SH-SY5Y (cell line): ENCODE data around the gene MOV10.

Source experiments
- GATA2 ChIP-seq: IDR thresholded peaks from 2 replicates; pipeline ENCODE4 v1.6.1; 2011; ENCODE audit warnings: mild to moderate bottlenecking, low read depth, low read length
- GATA3 ChIP-seq: IDR thresholded peaks from 2 replicates; pipeline ENCODE4 v1.6.1; 2011; ENCODE audit warnings: low read depth, mild to moderate bottlenecking, low read length, moderate library complexity

The MOV10 gene

DNA sequence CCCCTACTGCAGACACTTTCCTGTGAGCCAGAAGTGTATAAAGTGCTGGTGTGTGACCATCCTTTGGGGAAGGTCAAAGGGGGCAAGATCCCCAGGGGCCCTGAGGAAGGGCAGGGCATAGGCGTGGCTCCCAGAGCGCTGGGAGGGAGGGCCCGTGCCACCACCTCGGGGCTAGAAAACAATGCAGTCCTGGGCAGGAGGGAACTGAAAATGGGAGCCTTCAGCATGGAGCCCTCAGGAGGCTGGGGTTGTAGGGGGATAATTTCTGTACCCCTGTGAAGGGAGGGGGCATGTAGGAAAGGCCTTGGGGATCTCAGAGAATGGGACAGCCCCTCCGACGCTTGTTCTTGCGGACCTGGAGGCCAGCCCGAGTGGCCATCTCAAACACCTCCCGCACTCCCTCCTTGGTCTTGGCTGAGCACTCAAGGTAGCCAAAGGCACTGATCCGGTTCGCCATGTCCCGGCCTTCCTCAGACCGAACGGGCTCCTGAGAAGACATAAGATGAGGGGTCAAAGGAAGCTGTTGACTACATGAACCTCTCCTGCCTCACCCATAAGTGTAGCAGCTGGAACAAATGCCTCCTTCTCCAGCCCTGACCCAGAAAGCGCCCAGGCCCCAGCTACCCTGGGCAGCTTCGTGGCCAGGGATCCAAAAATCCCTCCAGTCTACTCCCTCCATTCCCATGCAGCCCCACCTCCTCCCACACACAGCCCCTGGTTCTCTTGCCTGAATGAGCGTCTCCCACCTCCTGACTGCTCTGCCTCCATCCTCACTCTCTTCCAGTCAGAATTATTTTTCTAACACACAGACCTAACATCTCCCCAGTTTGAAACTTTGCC, 27.0 kb downstream of the MOV10 start:
- TF ChIP-seq GATA3 (no peak), GATA2 (no peak)

DNA sequence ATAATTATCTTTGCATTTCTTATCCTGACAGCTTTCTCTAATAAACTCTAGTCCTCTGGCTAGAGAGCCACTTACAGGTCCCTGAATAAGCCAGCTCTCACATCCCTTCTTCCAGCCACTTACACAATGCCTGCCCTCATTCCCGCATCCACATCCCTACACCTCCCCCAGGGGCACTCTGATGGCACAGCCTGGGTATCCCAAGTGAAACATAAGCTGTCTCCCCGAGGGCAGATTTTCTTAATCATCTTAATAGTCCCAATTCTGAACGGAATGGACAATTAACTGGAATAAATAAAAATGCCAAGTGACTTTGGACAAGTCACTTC, 27.6 kb downstream of the MOV10 start:
- TF ChIP-seq GATA3 (no peak), GATA2 (no peak)

DNA sequence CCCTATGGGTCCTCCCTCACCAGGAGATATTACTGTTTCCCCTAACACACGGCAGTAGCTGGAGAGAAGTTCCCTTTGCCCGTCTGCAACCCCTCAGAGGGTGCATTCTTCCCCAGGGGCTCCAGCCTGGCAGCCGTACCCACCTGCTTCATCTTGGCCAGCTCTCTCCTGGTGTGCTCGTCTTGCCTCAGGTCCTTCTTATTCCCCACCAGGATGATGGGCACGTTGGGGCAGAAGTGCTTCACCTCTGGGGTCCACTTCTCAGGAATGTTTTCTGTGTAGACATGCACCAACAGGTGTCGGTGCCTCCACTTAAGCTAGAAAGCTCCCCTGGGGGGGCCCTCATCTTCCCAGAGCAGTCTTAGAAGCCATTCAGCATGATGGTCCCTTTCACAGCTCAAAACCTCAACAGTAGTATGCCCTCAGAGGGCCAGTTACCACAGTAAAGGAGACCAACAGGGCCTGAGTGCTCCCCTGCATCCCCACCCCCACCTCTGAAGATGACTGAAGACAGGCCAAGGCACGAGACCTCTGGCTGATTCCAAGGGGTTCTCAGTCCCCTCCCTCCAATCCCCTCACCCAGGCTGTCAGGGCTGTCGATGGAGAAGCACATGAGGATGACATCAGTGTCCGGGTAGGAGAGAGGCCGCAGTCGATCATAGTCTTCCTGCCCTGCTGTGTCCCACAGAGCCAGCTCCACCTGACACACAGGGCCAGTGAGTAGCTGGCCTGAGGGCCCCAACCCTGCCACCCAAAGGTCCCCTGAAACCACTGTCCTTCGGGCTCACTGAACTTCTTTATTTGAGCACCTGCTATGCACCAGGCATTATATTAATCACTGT, 28.2 kb downstream of the MOV10 start:
- TF ChIP-seq GATA3 = no peak
- no peak for TF ChIP-seq GATA2

DNA sequence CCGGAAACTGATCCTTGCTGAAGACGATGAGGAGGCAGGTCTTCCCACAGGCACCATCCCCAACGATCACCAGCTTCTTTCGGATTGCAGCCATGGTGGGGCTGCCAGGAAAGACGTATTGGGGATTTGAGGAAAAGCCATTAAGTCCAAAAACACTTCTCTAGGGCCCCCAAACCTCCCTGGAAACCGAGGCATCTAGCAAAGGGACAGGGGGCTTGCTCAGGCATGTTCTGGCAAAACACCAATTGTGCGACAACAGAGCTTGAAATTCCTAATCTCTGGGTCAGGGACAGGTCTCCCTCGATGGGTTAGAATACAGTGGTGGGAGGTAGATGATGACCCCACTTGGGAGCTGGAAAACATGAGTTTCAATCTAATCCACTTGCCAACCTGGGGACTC, 29.2 kb downstream of the MOV10 start:
- no peak for TF ChIP-seq GATA3

DNA sequence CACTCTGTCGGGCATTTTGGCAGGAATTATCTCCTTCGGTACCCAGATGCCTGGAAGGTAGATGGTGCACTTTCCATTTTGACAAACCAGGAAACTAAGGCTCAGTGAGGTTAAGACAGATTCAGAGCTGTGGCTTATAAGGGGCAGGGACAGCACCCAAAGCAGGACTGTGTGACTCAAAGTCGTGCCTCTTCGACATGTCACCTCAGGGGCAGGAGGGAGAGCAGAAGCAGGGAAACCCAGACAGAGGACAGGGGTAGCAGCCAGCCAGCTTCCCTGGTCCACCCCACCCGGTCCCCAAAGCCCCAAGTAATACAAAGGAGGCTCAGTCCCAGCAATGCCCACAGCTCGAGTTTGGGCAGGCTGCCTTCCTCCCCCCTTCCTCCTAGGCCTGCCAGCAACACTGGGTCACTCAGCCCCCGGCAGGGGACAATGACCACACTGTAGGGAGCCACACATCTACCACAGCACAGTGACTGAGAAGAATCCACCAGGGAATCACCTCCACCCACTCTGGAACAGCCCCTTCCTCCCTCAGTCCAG, 30.0 kb downstream of the MOV10 start:
- TF ChIP-seq GATA2 = no peak

DNA sequence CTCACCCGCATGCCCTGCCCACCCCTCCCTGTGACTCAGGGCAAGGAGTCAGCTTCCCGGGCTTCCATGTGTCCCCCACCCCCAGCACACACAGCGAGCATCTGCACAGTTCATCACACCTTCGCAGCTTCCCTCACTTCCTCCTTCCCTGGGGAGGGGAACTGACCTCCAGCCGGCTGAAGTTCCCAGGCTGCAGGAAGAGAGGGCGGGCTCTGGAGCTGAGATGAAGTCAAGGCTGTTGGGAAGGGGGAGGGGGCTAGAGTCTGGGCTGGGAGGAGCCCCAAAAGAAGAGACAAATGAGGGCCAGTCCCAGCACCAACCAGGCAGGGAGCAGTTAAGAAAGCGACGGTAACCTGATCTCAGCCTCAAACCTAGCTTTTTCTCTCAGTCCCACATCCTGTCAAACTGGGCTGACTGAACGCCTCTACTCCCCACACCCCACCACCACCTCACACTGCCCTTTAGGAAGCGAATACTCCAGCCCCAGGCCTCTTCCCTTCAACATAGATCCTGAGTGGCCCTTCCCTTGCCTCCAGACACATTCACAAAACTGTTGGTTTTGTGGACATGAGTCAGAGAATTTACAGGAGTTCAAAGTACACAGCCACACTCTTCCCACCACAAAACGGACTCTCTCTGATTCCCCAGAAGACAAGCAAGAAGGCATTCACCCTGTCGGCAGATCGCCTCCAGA, 30.6 kb downstream of the MOV10 start:
- TF ChIP-seq GATA3 (no peak), GATA2 (no peak)

DNA sequence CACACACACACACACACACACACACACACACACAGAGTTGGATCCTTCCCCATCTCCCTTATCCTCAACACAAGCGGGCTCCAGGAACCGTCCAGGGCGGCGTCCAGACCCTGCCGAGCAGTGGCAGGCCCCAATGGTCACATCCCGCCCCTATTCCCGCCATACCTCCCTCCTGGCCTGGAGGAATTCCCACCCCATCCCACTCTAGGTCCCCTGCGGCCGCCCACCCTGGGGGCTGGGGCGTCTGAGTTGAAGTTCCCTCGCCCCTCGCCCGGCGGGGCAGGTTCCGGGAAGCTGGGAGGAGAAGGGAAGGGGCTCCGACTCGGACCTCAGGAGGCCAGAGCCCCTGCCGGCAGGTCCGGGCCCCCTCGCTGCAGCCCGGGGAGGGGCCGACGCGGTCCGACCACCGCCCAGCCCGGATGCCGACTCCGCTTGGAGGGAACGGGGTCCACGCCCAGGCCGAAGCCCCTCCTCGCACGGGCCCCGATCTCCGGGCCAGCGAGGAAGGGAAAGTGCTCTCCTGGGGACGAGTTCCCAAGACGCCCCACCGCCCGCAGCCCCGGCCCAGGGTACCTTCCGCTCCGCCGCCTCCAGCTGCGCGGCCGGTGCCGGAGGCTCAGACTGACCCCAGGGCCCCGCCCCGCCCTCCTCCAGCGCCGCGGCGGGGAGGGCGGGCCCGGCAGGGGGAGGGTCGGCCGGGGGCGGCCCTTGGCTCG, 32.2 kb downstream of the MOV10 start, which contains the start of gene RHOC:
Gene RHOC (minus strand): TSS at position 623 of the 716 bp plus-strand sequence. CDS start 3,328 bp downstream, outside the sequence.
- TF ChIP-seq GATA2 (no peak), GATA3 (no peak)

DNA sequence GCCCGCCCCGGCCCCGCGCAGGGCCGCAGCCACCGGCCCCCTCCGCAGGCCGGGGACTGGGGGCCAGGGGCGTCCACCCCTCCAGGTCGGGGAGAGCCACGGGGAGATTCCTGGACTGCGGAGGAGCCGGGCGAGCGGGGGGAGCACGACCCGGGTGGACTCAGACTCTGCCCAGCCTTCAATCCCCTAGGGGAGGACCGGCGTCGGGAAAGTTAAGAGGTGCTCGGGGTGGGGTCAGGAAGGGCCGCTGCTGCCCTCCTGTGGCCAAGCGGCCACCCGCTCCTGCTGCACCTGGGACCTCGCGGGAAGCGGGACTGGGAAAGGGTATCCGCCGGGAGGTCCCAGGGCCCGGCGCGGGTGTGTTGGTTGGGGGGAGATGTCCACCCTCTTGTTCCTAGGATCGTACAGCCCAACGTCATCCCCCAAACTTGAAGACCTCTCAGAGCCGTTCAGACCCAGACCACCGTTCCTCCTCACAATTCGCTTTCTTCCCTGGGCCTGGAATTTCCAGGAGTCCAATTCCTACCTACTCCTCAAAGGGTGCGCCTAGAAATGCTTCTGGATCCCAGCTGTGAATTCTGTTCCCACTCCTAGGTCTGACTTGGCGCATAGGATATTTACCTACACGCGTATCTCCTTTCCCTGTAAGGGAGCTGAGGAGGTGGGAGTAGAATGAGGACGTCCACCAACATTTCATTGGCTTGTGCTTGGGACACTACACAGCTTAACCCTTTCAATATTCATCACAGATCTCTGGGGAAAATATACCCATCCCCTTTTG, 33.0 kb downstream of the MOV10 start:
- no peak for TF ChIP-seq GATA3
- no peak for TF ChIP-seq GATA2

DNA sequence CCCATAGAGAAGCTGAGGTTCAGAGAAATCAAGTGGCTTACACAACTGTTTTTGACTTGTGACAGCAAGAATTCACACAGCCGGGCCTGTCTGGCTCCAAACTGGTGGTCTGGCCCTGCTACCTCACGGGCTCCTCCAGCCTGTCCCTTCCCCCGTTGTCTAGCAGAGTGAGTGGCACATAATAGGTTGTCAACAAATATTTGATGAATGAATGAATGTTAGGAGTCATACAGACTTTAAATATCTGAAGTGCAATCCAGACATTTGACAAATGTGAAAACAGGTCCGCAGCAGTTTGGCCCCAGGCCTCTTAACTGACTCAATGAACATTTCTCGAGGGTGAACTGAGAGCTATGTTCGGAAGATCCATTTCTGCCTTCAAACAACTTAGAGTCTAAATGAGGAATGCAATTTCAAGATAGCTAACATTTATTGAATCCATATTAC, 33.6 kb downstream of the MOV10 start:
- no peak for TF ChIP-seq GATA3
- no peak for TF ChIP-seq GATA2

DNA sequence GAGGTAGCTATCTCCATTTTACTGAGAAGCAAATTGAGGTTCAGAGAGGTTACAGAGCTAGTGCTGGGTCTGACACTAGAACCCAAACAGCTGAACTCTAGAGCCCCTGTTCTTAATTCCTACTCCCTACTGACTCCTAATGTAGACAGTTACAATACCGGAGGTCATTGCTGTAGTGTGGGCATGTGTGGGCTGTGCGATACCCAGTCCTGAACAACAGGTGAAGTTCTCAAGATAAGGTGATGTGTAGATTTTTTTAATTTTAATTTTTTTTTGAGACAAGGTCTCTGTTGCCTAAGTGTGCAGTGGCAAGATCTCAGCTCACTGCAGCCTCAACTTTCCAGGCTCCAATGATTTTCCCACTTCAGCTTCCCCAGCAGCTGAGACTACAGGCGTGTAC, 34.0 kb downstream of the MOV10 start:
- TF ChIP-seq GATA2 = no peak

DNA sequence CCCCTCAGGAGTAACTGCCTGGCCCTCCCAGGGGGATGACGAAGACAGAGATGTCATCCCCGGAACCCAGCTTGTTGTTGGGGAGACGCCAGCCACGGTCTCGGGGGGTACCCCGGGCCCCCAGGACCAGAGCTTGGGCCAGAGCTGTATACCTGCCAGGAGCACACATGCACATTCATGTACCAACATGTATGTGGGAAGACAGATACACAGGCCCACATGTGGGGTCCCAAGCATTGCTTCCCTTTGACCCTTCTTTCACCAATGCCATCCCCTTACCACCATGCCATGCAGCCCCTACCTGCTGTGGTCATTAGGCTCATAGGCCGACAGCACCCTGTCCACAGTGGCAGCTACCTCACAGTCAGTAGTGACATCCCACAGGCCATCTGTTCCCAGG, 35.7 kb downstream of the MOV10 start:
- TF ChIP-seq GATA2 (no peak), GATA3 (no peak)

DNA sequence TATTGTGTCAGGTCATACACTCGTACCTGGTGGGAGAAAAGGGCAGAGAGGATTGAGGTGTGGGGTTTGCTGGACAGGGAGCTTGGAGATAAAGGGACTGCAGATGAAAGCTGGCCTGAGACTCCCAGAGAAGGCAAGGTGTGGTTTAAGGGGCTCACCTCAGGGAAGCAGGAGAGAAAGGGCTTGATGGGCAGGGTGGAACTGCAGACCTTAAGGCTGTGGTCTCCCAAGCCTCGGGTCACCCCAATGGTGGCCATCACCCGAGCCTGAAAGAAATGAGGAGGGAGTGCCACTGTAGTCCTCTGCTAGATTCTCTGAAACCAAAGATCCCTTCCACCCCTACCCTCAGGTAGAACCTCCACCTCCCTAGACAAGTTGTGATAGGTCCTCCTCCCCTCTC, 36.1 kb downstream of the MOV10 start:
- no peak for TF ChIP-seq GATA3
- no peak for TF ChIP-seq GATA2

DNA sequence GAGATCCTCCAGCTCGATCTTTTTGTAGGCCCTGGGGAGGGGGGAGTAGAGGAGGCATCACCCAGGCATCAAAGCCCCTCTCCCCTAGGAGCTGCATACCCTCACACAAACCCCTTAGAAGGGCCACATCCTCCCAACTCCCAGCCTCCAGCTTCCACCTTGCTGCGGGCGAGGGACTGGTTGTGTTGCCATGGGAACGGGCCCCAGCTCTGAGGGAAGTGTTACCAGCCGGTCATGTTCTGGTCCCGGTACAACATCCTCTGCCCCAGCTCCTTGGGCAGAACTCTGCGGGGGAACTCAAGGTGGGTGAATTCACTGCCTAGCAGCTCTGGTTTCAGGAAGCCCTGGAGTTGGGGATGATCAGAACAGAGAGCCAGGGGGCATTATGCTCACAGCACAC, 36.6 kb downstream of the MOV10 start:
- TF ChIP-seq GATA2 (no peak), GATA3 (no peak)

DNA sequence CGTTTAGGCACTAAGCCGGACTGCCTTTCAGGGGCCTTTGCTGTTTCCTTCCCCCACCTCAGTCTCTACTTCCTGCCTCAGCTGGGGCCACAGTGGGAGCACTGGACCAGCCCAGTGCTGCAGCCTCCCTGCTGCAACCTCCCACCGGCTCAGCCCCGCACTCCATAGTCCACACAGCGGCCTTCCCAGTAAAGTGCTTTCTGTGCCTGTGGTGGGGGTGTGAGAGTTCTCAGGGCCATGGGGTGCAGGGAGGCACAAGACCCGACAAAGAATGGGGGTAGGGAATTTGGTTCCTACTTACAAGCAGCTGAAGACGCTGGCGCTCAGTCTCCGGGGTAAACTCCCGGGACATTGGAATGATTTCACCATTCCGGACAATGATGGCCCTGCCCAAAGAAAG, 37.2 kb downstream of the MOV10 start:
- no peak for TF ChIP-seq GATA2
